Hematopoietic multipotent progenitor cell treated with erythropoietin and hydrocortisone succinate and interleukin-3 and kit ligand, for 4 days (in vitro differentiated cells): ENCODE data around the gene SSBP3.
A peak's percentile ranks its signal among the peaks of the same experiment; 100 is the strongest.
"Not testable (repeated sequence)": the region's sequence is repeated elsewhere in the genome, so short reads cannot be mapped to it uniquely, and the experiment has no call there.

Source experiments
- DNase-seq: peaks from one replicate; pipeline ENCODE4 v3.0.0-alpha.2; 2015

Gene SSBP3

GRCh38 chr1:54215523-54215922 lies 190.7 kb downstream of the SSBP3 start:
- DNase-seq = peak; percentile 74

GRCh38 chr1:54212872-54213271 lies 193.3 kb downstream of the SSBP3 start:
- DNase-seq = peak; percentile 95

- DNase-seq = not testable (repeated sequence)
Observed at GRCh38 chr1:54207896-54208295, 198.3 kb downstream of the SSBP3 start.

GRCh38 chr1:54207287-54207686 lies 198.9 kb downstream of the SSBP3 start:
- DNase-seq = no peak

- no peak for DNase-seq
Observed at GRCh38 chr1:54204199-54204598, 202.0 kb downstream of the SSBP3 start.

- DNase-seq = peak; percentile 42
Observed at GRCh38 chr1:54200519-54200997, 205.6 kb downstream of the SSBP3 start.

GRCh38 chr1:54199765-54200518 lies 206.3 kb downstream of the SSBP3 start, which contains the start of the genes CYB5RL and MRPL37:
Gene CYB5RL, minus strand, starts transcription at chr1:54200030. Its CDS starts 4,414 bp downstream, at chr1:54195616.
Gene MRPL37, plus strand, starts transcription at chr1:54200167. Its CDS starts 77 bp downstream, at chr1:54200244.
- DNase-seq = peak; percentile 98

GRCh38 chr1:54199151-54199764 lies 206.9 kb downstream of the SSBP3 start:
- DNase-seq = no peak

GRCh38 chr1:54193453-54193852 lies 212.7 kb downstream of the SSBP3 start:
- DNase-seq = no peak

- no peak for DNase-seq
Observed at GRCh38 chr1:54191525-54191924, 214.7 kb downstream of the SSBP3 start.

GRCh38 chr1:54190526-54190925 lies 215.7 kb downstream of the SSBP3 start:
- DNase-seq = no peak

GRCh38 chr1:54188291-54188690 lies 217.9 kb downstream of the SSBP3 start:
- no peak for DNase-seq

GRCh38 chr1:54186056-54186455 lies 220.1 kb downstream of the SSBP3 start:
- DNase-seq = no peak

- DNase-seq = no peak
Observed at GRCh38 chr1:54180701-54181360, 225.4 kb downstream of the SSBP3 start.

GRCh38 chr1:54178296-54179070 lies 227.7 kb downstream of the SSBP3 start:
- no peak for DNase-seq

- no peak for DNase-seq
Observed at GRCh38 chr1:54177726-54178125, 228.5 kb downstream of the SSBP3 start.

- no peak for DNase-seq
Observed at GRCh38 chr1:54176621-54177327, 229.4 kb downstream of the SSBP3 start.
